GM21360 (cell line): ENCODE results near the gene LARP4B.

Experiments used
- ATAC-seq: cut with Tn5 transposase; IDR thresholded peaks from one replicate; pipeline ENCODE4 v1.9.1; 2021; ENCODE audit warnings: mild to moderate bottlenecking, moderate library complexity; ENCODE audit not compliant: unreplicated experiment

Gene LARP4B

DNA sequence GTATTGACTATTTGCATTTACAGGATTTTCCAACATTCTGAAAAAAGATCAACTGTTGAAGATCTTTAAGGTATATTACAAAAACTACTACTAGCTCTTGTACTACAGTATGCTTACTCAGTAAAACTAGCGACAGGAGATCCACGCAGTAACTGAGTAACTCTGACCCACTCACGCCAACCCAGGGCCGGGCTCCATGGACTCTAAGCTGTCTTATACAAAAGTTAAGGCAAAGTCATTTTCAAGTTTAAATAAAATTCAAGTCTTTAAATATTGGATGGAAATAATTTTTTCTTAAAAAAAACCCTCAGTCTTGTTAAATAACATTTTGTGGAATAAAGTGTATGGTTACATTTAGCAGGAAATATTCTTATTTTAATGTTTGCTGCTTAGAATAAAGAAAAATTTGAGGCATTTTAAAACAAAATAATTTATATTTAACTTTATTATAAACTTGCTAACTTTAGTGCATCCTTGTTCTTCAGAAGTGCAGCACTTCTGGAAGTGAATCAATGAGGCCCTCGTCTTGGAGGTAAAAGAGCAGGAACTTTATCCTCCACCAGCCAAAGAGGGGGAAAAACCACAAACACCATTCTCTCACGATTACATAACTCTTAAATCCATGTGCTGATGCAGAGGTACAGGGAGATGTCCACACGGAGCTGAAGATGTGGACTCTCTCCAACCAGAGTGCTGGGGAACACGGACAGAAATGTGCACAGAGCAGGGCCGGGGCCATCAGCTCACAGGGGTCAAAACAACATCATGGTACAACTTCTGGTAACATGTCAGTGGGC, 119.9 kb downstream of the LARP4B start:
- ATAC-seq: no peak

DNA sequence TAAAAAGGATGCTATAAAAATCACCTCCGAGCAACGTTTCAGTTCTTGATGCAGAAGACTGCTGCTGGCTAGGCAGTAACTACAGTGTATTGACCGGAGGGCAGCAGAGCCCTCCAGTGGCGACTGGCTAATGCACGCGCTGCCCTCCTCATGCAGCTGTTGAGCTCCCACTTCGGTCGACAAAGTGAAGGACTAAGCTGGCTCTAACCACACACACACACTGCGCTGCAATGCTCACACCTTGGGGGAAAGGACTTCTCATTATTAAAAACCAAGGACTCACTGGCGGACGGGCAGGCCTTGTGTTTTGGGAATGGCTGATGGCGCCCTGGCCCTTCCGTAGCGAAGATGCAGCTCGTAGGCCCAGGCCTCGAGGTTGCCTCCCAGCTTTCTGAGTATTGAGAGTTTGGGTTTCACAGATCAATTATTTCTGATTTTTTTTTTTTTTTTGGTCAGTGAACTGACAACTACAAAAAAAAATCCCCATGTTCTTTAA, 121.1 kb downstream of the LARP4B start:
- ATAC-seq: no peak

DNA sequence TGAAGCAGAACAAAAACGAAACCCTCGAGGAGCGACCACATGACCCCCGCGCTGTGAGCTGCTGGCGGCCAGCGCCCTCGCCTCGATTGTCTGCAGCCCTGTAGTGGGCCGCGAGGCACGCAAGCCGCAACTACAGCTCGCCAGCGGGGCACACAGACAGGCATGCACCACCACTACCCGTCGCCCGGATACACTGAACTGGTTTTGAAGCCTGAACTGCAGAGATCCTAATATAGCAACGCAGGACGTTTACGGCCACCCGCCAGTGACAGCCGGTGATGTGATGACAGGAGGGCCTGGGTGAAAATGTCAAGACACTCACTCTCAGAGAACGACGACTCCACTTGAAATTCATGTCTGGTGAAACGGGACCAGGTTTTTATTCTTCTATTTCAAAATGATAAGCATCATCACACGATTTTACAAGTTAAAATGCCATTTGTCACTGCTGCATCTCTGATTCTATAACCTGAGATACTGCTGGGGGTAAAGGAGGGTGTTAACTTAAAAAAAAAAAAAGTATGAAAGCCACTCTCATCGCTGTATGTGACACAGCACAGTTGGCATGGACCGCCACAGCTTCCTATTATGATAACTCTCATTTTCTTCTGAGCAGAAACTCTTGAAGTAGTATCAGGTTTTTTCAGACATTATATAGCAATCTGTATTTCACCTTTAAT, 121.7 kb downstream of the LARP4B start:
- ATAC-seq: no peak

DNA sequence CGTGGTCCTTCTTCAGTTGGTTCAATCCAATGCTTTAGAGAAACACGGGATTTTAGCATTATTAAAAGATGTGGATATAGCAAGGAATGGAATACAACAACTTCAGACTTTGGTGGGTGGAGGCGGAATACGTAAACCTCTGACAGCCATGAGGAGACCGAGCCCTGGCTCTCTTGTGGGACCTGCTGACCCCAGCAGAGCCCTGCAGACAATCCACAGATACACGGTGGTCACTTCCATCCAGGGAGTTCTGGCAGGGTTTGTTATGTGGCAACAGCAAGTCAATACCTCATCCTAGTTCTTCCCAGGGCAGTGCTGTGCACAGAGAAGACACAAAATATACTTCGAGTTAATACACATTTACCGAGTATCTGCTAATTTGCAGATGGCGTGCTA, 123.5 kb downstream of the LARP4B start:
- no peak for ATAC-seq

DNA sequence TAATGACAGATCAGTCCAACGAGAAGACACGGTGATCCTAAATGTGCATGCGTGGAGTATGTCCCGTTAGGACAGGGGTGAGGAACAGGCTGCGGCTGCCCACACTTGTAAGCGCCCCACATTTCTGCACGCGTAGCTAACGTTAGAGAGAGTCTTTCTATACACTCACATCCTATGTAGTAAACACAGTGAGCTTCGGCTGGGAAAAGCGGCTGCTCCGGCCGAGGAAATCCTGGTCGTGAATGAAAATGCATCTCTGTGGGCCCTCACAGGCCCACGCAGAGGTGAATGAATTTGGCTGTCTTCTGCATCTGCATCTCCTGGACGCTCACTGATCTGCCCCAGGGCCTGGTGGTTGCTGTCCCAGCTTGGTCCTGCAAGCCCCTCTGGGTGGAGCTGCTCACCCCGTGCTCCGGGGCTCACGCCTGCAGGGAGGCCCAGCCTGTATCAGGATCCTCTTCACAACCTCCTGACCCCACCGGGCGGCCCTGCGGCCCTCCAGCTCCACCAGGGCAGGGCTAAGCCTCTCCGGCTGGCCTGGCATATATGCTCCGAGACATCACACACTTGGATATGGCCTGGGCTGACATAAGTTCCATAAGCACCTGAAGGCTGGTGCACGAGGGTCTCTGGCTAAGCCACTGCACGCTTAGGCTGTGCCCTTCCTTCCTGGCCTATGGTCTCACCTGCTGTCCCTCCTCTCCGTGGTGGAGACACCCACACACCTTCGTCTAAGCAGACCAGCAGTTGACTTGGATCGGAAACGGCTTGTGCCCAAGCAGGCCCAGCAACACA, 124.1 kb downstream of the LARP4B start:
- ATAC-seq: no peak

DNA sequence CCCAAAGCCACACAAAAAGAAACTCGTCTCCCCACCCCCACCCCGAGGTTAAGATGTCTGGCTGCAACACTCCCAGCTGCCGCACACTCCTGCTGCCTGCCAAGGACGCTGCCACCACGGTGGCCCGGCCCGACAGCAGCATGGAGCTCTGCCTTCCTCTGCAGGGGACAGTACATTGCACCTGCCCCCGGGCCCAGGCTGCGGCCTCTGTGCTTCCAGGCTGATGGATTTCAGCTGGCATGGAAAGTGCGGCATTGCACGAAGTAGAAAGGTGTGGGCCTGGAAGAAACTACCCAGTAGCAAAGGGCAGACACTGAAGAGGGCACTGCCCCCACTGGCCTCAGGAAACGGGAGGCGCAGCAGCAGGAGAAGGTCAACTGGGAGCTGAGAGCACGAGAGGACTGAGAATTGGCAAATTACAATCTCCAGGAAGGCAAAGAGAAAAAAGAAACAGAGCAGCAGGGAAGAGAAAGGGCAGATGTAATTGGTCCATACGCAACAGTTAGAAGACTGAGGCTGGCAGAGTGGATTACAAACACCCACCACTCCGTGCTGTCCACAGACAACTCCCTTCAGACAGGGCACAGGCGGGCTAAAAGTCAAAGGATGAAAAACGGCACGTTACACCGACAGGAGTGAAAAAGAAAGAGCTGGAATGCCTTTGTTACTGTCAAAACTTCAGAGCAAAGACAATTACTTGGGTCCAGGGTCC, 124.9 kb downstream of the LARP4B start:
- no peak for ATAC-seq

DNA sequence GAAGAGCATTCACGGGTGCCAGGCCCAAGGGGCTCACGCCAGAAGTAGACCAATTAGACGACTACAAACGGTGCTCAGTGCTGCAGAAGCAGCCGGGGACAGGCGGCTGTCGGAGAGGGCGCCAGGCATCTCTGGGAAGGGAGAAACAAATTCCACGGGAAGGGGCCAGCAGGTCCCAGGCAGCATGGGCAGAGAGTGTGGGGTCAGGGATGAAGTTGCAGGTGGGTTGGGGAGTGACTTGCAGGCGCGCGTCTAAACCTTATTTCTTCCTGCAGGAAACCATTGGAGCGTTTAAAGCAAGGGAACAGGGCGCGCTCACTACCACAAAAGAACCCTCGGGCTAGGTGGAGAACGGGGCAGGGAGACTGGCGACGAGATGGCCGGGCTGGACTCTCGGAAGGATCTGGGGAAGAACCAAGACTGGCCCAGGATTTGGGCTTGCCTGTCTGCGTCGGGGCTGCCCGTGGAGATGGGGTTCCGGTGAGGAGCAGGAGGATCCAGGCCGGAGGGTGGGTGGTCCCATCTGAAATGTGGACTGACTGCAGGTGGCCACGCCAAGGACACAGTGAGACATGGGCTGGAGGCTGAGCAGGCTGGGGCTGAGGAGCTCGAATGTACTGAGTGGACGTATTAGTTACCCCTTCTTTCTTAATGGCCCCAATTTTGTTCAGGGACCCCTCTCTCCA, 125.7 kb downstream of the LARP4B start:
- no peak for ATAC-seq

DNA sequence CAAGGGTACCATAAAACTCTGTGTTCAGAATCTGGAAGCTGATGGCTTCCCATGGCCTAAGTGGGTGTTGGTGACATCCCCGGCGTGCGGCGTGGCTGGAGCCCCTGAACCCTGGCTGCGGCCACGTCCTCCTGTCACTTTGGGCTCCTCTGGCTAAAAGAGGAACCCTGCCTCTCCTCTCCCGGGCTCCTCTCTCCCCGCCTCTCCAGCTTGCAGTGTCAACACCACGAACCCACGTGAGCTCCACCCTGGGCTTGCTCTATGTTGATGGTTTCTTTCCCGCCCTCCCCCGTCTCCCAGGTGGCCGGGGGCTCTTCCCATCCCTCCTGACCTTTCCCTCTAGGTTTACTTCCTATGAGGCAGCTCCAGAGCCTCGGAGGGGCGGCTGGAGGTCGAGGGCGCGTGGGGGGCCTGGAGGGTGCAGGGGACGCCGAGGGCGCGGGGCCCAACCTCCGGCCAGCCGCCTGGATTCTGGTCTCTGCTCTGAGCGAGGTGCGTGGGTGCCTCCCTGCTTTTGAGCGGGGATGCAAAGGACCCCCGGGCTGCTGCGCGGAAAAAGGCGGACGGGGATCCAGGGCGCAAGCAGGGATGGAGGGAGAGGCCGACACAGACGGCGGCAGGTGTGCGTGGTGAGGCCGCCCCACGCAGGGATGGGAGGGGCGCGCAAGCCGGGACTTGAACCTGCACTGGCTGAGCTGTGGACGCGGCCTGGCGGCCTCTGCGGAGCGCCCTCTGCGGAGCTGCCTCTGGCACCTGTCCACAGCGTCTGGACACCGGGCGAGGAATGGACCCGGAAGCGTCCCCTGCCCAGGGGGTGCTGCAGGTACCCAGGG, 126.5 kb downstream of the LARP4B start:
- no peak for ATAC-seq

DNA sequence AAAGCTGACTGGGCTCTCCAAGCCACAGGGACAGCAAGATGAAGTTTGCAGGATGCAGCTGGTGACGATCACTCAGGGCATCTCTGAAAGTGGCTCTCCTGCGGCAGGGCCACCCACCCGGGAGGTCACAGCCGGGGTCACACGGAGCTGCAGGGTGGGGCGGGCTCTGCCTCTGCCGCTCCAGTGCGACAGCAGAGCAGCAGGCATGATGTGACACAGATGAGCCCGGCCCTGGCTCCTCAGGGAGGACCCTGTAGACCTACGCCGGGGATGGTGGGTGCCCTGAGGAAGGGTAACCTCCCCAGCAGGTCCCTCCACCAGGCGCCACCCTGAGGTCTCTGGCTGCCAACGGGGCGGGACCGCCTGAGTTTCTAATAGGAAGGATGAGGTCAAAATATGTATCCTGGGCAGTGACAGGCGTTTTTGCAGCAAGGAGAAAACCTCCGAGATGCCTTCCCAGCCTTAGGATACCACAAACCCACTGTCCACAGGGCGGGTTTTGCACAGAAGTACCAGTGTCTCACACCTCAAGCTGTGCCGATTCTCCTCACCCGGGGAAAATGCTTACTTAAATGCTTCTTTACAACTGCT, 127.2 kb downstream of the LARP4B start:
- ATAC-seq: no peak

DNA sequence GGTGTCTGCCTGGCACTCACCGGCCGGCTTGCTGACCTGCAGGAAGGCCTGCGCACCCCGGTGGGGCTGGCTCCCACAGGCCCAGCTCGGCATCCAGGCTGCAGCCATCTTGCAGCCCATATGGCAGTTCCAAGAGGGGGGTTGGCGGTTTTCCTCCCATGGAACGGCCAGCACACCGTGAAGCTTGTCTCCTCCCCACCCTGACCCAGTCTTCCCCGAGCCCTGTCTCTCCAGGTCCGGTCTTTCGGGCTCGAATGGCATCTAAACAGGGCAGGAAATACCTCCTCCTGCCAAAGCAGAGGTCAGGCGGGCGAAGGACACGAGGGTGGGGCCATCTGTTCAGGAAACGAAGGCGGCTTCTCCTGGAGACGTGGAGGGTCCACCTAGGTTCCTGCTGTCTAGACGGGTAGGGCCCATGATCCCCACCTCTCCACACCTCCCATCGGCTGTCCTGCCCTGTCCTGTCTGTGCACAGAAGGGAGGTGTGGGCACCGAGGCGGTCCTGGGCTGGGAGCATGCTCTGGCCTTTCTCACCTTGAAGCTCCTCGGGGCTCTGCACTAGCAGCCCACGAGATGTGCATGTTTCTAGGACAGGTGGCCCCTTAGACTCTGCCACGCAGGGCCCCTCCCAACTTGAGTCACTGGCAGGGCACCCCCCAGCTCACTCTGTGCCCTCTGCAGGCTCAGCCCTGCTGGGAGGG, 128.3 kb downstream of the LARP4B start:
- no peak for ATAC-seq

DNA sequence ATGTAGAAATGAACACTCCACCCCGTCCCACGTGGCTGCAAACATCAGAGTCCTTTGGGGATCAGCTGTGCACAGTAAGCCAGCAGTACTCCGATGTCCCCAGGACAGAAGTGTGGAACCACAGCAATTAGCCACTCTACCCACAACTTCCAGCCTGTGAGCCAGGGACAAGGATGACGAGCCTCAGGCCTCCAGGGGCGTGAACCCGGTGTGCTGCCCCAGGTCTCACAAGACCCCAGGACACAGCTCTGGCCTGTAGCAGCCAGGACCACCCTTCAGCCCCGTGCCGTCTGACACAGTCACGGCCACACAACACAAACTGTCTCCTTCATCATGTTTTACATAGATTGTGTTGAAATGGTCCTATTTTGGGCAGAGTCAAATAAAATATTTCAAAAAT, 129.0 kb downstream of the LARP4B start:
- ATAC-seq: no peak

DNA sequence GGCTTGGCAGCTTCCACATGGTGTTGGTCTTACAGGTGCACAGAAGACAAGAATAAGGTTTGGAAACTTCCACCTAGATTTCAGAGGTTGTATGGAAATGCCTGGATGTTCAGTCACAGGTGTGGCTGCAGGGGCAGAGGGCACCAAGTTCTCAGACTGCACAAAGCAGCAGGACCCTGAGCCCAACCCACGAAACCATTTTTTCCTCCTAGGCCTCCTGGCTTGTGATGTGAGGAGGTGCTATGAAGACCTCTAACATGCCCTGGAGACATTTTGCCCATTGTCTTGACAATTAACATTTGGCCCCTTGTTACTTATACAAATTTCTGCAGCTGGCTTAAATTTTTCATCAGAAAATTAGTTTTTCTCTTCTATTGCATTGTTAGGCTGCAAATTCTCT, 134.3 kb downstream of the LARP4B start:
- no peak for ATAC-seq

DNA sequence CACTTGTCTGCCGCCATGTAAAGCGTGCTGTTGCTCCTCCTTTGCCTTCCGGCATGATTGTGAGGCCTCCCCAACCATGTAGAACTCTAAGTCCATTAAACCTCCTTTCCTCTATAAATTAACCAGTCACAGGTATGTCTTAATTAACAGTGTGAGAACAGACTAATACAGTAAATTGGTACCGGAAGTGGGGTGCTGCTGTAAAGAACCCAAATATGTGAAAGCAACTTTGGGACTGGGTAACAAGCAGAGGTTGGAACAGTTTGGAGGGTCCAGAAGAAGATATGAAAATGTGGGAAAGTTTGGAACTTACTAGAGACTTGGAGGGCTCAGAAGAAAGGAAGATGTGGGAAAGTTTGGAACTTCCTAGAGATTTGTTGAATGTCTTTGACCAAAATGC, 135.3 kb downstream of the LARP4B start:
- no peak for ATAC-seq

DNA sequence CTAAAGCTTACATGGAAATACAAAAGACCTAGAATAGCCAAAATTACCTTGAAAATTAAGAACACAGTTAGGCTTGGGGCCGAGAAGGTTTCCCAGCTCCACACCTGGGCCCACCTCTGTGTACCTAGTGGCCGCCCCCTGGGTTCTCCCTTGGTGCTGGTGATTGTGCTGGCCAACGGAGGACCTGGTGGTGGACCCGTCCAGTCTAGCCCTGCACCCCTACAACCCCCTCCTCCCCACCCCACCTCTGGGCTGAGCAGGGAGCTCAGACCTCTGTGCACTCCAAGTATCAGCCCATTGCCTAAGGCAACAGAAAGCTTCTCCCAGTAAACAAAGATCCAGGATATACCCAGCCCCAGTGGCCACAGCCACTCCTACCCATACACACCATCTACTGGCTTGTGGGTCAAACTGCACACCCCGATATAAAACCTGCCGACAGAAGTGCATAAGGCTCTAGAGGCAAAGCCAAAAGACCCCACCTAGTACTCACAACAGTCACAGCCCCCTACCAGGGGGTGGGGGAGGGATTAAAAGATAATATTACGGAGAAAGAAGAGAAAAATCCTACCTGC, 137.0 kb downstream of the LARP4B start:
- ATAC-seq: no peak

DNA sequence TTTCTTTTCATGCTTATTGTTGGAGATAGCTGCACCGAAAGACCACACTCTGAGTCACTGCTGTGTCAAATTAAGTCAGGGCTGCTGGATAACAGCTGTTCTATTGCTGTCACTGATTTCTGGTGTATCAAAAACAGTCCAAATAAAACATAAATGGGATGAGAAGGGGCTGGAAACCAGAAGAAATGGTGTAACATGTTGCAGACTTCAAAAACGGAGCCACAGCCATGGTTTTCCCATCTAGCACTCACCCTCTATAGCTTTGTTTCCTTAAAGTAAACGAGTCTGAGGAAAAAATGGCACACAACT, 138.8 kb downstream of the LARP4B start:
- ATAC-seq: no peak

DNA sequence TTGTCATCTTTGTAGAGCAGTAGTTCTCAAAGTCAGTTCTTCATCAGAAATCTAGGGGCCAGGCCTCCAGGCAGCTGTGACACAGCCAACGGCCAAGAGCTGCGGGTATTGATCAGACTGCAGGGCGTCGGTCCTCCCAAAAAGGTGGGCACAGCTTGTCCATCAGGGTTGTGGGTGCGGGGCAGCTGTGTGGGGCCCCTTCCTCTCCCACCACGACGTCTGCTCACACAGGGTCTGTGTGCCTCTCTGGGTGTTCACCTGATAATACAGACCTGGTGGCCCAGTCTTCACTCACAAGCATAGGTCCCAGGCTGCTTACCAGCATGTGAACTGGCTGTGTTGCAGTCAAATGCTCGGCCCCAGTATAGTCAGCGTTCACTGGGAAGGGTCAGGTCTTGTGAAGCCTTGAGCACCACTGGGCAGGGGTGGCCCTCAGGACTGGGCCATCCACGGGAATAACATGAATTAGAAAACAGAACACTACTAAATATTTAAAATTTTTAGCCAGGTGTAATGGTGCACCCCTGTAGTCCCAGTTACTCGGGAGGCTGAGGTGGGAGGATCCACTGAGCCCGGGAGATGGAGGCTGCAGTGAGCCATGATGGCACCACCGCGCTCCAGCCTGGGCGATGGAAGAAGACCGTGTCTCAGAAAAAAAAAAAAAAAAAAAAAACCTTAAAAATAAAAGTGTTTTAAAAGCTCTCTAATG, 139.3 kb downstream of the LARP4B start:
- no peak for ATAC-seq

DNA sequence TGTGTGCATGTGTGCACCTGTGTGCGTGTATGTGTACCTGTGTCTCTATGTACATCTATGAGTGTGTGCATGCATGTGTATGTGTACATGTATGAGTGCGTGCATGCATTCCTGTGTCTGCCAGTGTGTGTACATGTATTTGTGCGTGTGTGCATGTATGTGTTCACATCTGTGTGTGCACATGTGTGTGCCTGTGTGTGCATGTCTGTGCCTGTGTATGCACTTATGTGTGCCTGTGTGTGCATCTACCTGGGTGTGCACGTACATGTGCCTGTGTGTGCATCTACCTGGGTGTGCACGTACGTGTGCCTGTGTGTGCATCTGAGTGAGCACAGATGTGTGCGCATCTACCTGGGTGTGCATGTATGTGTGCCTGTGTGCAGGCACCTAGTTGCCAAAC, 139.9 kb downstream of the LARP4B start:
- no peak for ATAC-seq
